GM21367 (cell line): ENCODE results near the gene ERAP2.

ENCODE experiments used
- ATAC-seq: cut with Tn5 transposase; IDR thresholded peaks from one replicate; pipeline ENCODE4 v1.9.1; 2021; ENCODE audit not compliant: unreplicated experiment

ERAP2 gene

DNA sequence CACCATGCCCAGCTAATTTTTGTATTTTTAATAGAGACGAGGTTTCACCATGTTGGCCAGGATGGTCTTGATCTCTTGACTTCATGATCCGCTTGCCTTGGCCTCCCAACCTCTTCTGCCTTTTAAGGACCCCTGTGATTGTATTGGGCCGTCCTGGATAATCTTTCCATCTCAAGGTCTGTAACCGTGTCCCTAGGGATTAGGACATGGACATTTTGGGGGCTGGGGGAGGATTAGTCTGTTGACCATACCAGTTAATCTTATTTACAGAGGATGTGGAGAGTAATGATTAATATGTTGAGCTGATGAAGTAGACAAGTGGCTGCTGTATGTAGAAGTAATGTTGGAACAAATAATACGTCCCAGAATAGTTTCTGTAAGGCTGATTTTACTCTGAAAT lies 82.7 kb downstream of the ERAP2 start:
- ATAC-seq: no peak

DNA sequence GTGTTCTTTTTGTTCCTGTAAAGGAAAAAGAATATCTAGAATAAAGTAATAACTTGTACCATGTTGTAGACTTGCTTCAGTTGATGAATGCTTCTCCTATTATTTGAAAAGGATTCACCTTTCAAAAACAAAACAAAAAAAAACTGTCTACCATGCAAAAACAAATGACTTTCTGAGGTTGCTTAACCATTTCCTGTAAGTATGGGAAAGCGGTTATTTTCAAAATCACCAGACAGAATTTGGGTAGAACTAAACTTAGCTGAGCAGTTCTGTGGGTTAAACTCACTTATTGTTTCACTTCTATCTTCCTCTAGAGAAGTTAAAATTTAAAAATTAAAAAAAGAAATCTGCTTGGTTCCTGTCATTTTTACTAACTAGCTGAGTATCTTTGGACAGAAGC lies 84.8 kb downstream of the ERAP2 start:
- peak; percentile 39 for ATAC-seq

DNA sequence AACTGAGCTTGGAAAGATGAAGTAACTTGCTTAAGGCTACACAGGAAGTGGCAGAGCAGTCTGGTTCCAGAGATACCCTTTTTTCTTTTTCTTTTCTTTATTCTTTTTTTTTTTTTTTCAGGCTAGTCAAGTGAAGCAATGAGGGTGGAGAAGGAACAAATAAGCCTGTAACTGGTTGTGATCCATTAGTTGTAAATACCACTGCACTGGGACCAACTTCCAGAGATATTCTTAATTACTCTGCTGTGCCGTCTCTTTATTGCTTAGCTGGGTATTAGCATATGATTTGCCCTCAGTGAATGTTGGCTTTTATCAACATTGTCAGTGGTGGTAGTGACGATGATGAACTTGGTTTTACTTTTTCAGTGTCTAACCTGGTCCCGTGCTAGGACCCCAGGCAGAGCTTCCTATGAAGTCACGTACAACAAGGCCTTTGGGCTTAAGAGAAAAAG lies 86.3 kb downstream of the ERAP2 start:
- no peak for ATAC-seq

DNA sequence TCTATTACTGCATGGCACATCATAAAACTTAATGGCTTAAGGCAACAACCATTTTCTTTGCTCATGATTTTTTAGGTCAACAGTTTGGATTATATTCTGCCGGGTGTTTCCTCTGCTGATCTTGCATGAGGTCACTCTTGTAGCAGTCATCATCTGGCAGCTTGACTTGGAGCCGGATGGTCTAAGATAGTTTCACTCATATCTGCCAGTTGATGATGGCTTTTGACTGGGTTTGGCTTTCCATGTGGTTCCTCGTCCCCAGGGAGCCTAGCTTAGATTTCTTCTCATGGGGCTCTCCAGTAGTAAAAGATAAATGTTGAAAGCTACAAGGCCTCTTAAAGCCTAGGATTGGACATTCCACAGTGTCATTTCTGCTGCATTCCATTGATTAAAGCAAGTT lies 87.0 kb downstream of the ERAP2 start:
- peak; percentile 64 for ATAC-seq

DNA sequence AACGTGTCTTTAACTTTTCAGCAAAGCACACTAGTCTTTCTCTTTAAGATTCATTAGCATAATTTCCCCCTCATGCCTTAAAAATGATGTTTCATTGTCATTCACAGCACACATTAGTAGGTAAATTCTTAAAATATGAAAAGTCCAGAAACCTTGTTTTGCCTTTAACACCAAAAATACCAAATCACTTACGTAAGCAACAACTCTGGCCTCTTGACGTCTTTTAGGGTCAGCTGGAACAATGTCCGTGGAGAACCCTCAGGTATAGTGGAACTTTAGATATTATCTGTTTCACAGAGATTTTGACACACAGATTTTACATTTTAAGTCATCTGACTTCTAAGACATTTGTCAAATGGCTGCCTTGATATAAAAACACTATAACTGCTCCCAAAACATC lies 90.5 kb downstream of the ERAP2 start:
- no peak for ATAC-seq

DNA sequence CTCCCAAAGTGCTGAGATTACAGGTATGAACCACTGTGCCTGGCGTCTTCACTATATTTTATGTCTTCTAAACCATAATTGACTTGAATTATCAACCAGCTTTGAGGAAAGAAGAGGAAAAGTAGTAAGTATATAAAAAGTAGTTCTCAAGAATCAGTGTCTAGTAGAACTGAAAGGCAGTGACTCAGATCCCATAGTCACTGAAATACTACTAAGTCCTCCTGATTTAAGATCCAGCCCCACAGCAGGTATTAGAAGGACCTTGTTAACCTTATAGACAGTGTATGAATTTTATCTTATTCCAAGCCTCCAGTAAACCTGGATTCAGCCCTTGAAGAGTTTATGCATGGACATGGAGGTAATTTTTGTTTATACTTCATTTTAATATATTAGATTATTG lies 91.1 kb downstream of the ERAP2 start:
- no peak for ATAC-seq

DNA sequence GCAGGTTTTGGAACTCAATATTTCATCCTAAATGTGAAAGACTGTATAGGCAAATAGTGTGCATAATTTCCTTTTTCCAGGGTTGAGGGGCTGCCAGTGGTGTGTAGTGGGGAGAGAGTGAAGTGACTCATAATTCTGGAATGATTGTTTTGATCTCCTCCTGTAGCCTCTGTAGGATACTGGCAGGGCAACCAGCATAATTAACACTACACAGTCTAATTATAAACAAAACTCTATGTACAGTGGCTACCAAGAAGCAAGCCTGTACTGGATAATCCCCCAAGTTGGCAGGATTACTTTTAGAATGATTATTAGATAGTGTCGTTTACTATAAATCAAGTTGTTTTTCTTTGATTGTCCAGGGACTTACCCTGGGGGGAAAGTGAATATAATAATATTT lies 91.8 kb downstream of the ERAP2 start:
- ATAC-seq: no peak

DNA sequence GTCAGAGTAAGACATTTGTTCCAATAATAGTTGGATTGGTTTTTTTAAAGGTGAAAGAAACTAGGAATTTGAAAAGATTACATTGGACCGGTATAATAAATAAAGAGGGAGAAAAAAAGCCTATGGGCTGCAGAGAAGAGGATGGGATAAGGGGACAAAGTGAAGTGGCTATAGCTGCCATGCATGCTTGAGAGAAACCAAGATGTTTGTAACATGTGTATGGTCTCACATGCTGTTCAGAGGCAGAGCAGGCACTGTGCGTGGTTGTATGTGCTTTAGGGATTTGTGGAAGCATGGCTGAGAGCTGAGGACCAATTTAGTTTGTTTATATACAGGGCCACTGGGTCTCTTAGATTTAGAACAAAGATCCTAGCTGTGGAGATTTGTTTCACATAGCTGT lies 92.3 kb downstream of the ERAP2 start:
- no peak for ATAC-seq
